T-helper 2 cell treated with Interferon-gamma antibody and Interleukin-4, amounts not matched to agents 5 μg/mL and 100 μg/mL, for 36 hours (primary cell): Measurements from ENCODE around the gene GARNL3.

ENCODE experiments used
- DNase-seq: peaks from one replicate; pipeline ENCODE4 v3.0.0; 2021; ENCODE audit warnings: low spot score
- H3K27ac Mint-ChIP-seq: one replicate; pipeline ENCODE4 v1.8.0; 2021; ENCODE audit warnings: mild to moderate bottlenecking, mixed read lengths
- H3K27me3 Mint-ChIP-seq: one replicate; pipeline ENCODE4 v1.8.0; 2021; ENCODE audit warnings: low read depth, mixed read lengths
- H3K36me3 Mint-ChIP-seq: one replicate; pipeline ENCODE4 v1.8.0; 2021; ENCODE audit warnings: low read depth, mixed read lengths
- H3K4me1 Mint-ChIP-seq: one replicate; pipeline ENCODE4 v1.8.0; 2021; ENCODE audit warnings: low read depth, mixed read lengths
- H3K4me3 Mint-ChIP-seq: one replicate; pipeline ENCODE4 v1.8.0; 2022; ENCODE audit warnings: mild to moderate bottlenecking, moderate library complexity, mixed read lengths
- H3K9me3 Mint-ChIP-seq: one replicate; pipeline ENCODE4 v1.8.0; 2021; ENCODE audit warnings: mixed read lengths

The GARNL3 gene

GRCh38 chr9:127249877-127250276, 14.7 kb upstream of the GARNL3 start:
- Mint-ChIP-seq H3K4me3 (no peak overlapping the region), H3K27ac (no peak overlapping the region), H3K27me3 (peaks cover 39% of the 10 kb centered on the region), H3K4me1 (peaks cover 4% of the 10 kb centered on the region), H3K36me3 (no peaks in the 10 kb centered on the region), H3K9me3 (no peaks in the 10 kb centered on the region)
- no peak for DNase-seq

- no peak overlapping the region for H3K27ac Mint-ChIP-seq
Observed at GRCh38 chr9:127250896-127251391, 13.6 kb upstream of the GARNL3 start.

GRCh38 chr9:127252410-127253318, 11.9 kb upstream of the GARNL3 start:
- Mint-ChIP-seq H3K9me3 (no peaks in the 10 kb centered on the region), H3K27ac (no peak overlapping the region), H3K27me3 (peaks cover 49% of the 10 kb centered on the region), H3K36me3 (no peaks in the 10 kb centered on the region), H3K4me1 (no peaks in the 10 kb centered on the region), H3K4me3 (no peak overlapping the region)
- DNase-seq, result no peak

More at GRCh38 chr9:127250896-127251391, 13.6 kb upstream of the GARNL3 start:
- no peak overlapping the region for H3K4me3 Mint-ChIP-seq
- no peaks in the 10 kb centered on the region for H3K9me3 Mint-ChIP-seq
- H3K36me3 Mint-ChIP-seq, result no peaks in the 10 kb centered on the region
- H3K27me3 Mint-ChIP-seq, result peaks cover 46% of the 10 kb centered on the region
- no peak for DNase-seq
- no peaks in the 10 kb centered on the region for H3K4me1 Mint-ChIP-seq

GRCh38 chr9:127253446-127253845, 11.1 kb upstream of the GARNL3 start:
- H3K27me3 Mint-ChIP-seq, result peaks cover 49% of the 10 kb centered on the region
- H3K9me3 Mint-ChIP-seq, result no peaks in the 10 kb centered on the region
- no peak overlapping the region for H3K4me3 Mint-ChIP-seq
- DNase-seq, result no peak
- no peaks in the 10 kb centered on the region for H3K36me3 Mint-ChIP-seq
- H3K4me1 Mint-ChIP-seq, result no peaks in the 10 kb centered on the region
- no peak overlapping the region for H3K27ac Mint-ChIP-seq

- H3K4me3 Mint-ChIP-seq, result no peak overlapping the region
- no peaks in the 10 kb centered on the region for H3K9me3 Mint-ChIP-seq
- no peaks in the 10 kb centered on the region for H3K36me3 Mint-ChIP-seq
- no peaks in the 10 kb centered on the region for H3K4me1 Mint-ChIP-seq
- peaks cover 40% of the 10 kb centered on the region for H3K27me3 Mint-ChIP-seq
- no peak for DNase-seq
- no peak overlapping the region for H3K27ac Mint-ChIP-seq
Observed at GRCh38 chr9:127255692-127256091, 8.9 kb upstream of the GARNL3 start.

GRCh38 chr9:127256324-127256723, 8.2 kb upstream of the GARNL3 start:
- H3K27me3 Mint-ChIP-seq, result peaks cover 38% of the 10 kb centered on the region
- no peak overlapping the region for H3K27ac Mint-ChIP-seq
- H3K36me3 Mint-ChIP-seq, result no peaks in the 10 kb centered on the region
- no peaks in the 10 kb centered on the region for H3K9me3 Mint-ChIP-seq
- H3K4me3 Mint-ChIP-seq, result no peak overlapping the region
- no peaks in the 10 kb centered on the region for H3K4me1 Mint-ChIP-seq
- DNase-seq, result no peak

GRCh38 chr9:127258606-127259471, 5.7 kb upstream of the GARNL3 start:
- Mint-ChIP-seq H3K27me3 (peaks cover 22% of the 10 kb centered on the region), H3K9me3 (no peaks in the 10 kb centered on the region), H3K4me1 (no peaks in the 10 kb centered on the region), H3K27ac (no peak overlapping the region), H3K4me3 (no peak overlapping the region), H3K36me3 (no peaks in the 10 kb centered on the region)
- no peak for DNase-seq

- no peaks in the 10 kb centered on the region for H3K4me1 Mint-ChIP-seq
- H3K27me3 Mint-ChIP-seq, result peaks cover 8% of the 10 kb centered on the region
- H3K9me3 Mint-ChIP-seq, result no peaks in the 10 kb centered on the region
- H3K4me3 Mint-ChIP-seq, result no peak overlapping the region
- no peaks in the 10 kb centered on the region for H3K36me3 Mint-ChIP-seq
- DNase-seq, result no peak
- no peak overlapping the region for H3K27ac Mint-ChIP-seq
Observed at GRCh38 chr9:127262602-127263001, 2.0 kb upstream of the GARNL3 start.

- H3K27ac Mint-ChIP-seq, result no peak overlapping the region
- H3K27me3 Mint-ChIP-seq, result peaks cover 11% of the 10 kb centered on the region
- no peaks in the 10 kb centered on the region for H3K9me3 Mint-ChIP-seq
- H3K36me3 Mint-ChIP-seq, result no peaks in the 10 kb centered on the region
- H3K4me3 Mint-ChIP-seq, result no peak overlapping the region
- no peak for DNase-seq
- H3K4me1 Mint-ChIP-seq, result no peaks in the 10 kb centered on the region
Observed at GRCh38 chr9:127263237-127263636, 1.3 kb upstream of the GARNL3 start.

- H3K4me3 Mint-ChIP-seq, result no peak overlapping the region
- H3K27me3 Mint-ChIP-seq, result peaks cover 12% of the 10 kb centered on the region
- no peak for DNase-seq
- no peak overlapping the region for H3K27ac Mint-ChIP-seq
- no peaks in the 10 kb centered on the region for H3K9me3 Mint-ChIP-seq
- no peaks in the 10 kb centered on the region for H3K36me3 Mint-ChIP-seq
- no peaks in the 10 kb centered on the region for H3K4me1 Mint-ChIP-seq
Observed at GRCh38 chr9:127263664-127264063, 910 bp upstream of the GARNL3 start.

GRCh38 chr9:127267793-127268525, 3.4 kb downstream of the GARNL3 start:
- H3K27ac Mint-ChIP-seq, result no peak overlapping the region

GRCh38 chr9:127269449-127269848, 4.9 kb downstream of the GARNL3 start:
- Mint-ChIP-seq H3K27ac (no peak overlapping the region), H3K4me1 (no peaks in the 10 kb centered on the region), H3K36me3 (no peaks in the 10 kb centered on the region), H3K4me3 (no peak overlapping the region), H3K27me3 (peaks cover 32% of the 10 kb centered on the region), H3K9me3 (no peaks in the 10 kb centered on the region)
- no peak for DNase-seq

More at GRCh38 chr9:127267793-127268525, 3.4 kb downstream of the GARNL3 start:
- Mint-ChIP-seq H3K36me3 (no peaks in the 10 kb centered on the region), H3K4me1 (no peaks in the 10 kb centered on the region), H3K27me3 (peaks cover 30% of the 10 kb centered on the region), H3K4me3 (no peak overlapping the region), H3K9me3 (no peaks in the 10 kb centered on the region)
- no peak for DNase-seq

GRCh38 chr9:127273326-127273725, 8.8 kb downstream of the GARNL3 start:
- Mint-ChIP-seq H3K9me3 (peaks cover 2% of the 10 kb centered on the region), H3K4me1 (no peaks in the 10 kb centered on the region), H3K27ac (no peak overlapping the region), H3K27me3 (peaks cover 27% of the 10 kb centered on the region), H3K4me3 (no peak overlapping the region), H3K36me3 (no peaks in the 10 kb centered on the region)
- DNase-seq, result no peak
